ENCODE measurements around the gene NEMF.

DNA sequence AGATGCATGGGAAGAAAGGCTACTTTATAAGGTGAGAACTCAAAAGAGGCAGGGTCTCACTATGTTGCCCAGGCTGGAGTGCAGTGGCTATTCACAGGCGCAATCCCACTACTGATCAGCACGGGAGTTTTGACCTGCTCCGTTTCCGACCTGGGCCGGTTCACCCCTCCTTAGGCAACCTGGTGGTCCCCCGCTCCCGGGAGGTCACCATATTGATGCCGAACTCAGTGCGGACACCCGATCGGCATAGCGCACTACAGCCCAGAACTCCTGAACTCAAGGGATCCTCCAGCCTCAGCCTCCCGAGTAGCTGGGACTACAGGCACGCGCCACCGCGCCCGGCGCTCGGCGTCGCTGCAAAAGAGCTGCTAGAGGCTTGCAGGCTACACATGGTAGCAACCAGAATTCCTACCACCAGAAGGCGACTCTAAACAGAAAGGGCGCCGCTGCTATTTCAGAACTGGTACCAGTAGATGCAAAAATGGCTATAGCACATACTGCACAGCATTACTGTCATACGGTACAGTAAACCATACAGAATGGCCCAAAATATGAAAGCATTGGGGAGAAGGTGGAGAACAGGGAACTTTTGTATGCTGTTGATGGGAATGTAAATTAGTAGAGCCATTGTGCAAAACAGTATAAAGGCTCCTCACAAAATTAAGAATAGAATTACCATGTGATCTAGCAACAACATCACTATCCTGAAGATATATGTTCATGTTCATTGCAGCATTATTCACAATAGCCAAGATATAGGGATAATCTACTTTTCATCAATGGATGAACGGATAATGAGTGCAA lies 1.2 kb upstream of the NEMF start:
- no peak for TF ChIP-seq POLR2AphosphoS5 (IDR thresholded peaks at IDR 0.05; ENCODE audit: low read depth, low read length)
- no peak for TF ChIP-seq SIN3A (IDR thresholded peaks at IDR 0.05; ENCODE audit: borderline replicate concordance, insufficient read depth, low read length)
- no peak for TF ChIP-seq TAF1 (IDR thresholded peaks at IDR 0.05; ENCODE audit: borderline replicate concordance, insufficient read depth, low read length)
- TF ChIP-seq, protein P1, sequence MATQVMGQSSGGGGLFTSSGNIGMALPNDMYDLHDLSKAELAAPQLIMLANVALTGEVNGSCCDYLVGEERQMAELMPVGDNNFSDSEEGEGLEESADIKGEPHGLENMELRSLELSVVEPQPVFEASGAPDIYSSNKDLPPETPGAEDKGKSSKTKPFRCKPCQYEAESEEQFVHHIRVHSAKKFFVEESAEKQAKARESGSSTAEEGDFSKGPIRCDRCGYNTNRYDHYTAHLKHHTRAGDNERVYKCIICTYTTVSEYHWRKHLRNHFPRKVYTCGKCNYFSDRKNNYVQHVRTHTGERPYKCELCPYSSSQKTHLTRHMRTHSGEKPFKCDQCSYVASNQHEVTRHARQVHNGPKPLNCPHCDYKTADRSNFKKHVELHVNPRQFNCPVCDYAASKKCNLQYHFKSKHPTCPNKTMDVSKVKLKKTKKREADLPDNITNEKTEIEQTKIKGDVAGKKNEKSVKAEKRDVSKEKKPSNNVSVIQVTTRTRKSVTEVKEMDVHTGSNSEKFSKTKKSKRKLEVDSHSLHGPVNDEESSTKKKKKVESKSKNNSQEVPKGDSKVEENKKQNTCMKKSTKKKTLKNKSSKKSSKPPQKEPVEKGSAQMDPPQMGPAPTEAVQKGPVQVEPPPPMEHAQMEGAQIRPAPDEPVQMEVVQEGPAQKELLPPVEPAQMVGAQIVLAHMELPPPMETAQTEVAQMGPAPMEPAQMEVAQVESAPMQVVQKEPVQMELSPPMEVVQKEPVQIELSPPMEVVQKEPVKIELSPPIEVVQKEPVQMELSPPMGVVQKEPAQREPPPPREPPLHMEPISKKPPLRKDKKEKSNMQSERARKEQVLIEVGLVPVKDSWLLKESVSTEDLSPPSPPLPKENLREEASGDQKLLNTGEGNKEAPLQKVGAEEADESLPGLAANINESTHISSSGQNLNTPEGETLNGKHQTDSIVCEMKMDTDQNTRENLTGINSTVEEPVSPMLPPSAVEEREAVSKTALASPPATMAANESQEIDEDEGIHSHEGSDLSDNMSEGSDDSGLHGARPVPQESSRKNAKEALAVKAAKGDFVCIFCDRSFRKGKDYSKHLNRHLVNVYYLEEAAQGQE (IDR thresholded peaks at IDR 0.05; ENCODE audit: insufficient read depth in 1 of 2, low read depth in 2 of 2, low read length in 2 of 2), result no peak

Data from PFSK-1 (cell line).